ENCODE measurements around the gene ENOX1. TPM values are rescaled to one million over a fixed set of nuclear protein-coding genes. Genes with fewer than 3 reads are reported as not detected.

ENOX1 gene
- total and polyA plus RNA-seq, 2 of the 13 experiments (the other 11 are each of a cell fraction or from before 2014, with no cell fraction given) = not detected

DNA sequence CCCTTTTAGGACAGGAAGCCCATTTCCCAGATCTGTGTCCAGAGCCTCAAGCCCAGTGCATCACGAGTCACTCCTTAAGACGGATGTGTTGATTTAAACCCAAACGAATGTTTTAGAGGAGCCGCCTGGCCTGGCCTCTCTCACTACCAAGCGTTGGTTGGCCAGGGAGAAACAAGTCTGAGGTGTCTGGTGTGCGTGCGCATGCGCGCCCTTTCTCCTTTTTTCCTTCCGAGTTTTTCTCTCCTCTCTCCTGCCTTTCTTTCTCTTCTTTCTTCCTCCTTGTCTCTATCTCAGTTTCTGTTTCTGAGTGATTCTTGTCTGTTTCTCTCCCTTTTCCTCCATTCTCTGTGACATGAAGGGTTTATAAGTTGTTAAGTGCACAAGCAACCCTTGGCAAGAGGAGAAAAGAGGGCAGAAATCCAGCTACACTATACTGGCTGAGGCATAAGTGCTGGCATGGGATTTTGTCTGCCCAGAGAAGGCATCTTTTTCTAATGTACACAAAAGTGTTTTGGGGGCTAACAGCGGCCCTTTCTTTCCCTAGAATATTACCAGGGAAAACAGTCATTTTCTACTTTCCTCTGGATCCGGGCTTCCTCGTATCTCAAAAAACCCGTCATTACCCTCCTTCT lies 592.9 kb downstream of the ENOX1 start:
- CTCF ChIA-PET (ENCODE audit: low intra/inter-chr PET ratio, low total read pairs) = no interaction called here
- intact Hi-C loops (cut with micrococcal nuclease; ENCODE audit: unreplicated experiment) = no loop called here
- Histone ChIP-seq H3K79me2 (ENCODE audit: insufficient read depth, low read length) (no peaks in the 10 kb centered on the region), H3K4me2 (ENCODE audit: low read depth, low read length) (no peak overlapping the region), H3K27me3 (ENCODE audit: control insufficient read depth in 1 of 2, insufficient read depth in 2 of 2, low read length in 2 of 2) (no peaks in the 10 kb centered on the region; a peak in 1 of 5 replicates), H3K9ac (ENCODE audit: insufficient read depth, low read depth, low read length) (no peak overlapping the region), H3K4me1 (ENCODE audit: insufficient read depth, low read length) (no peaks in the 10 kb centered on the region), H3K4me3 (replicated peaks in 1 of 3; ENCODE audit: insufficient read depth in 1 of 3, low read depth in 2 of 3, low read length in 3 of 3) (no peak overlapping the region), H3K9me3 (ENCODE audit: low read length) (no peaks in the 10 kb centered on the region), H3K27ac (ENCODE audit: extremely low read length, insufficient read depth, low read length) (no peak overlapping the region), H4K20me1 (ENCODE audit: insufficient read depth, low read length) (no peaks in the 10 kb centered on the region), H3K36me3 (replicated peaks in 1 of 2; ENCODE audit: control insufficient read depth in 1 of 2, insufficient read depth in 2 of 2, low read length in 2 of 2) (no peaks in the 10 kb centered on the region), H2AFZ (ENCODE audit: low read length) (no peak overlapping the region)
- FAIRE-seq (no peak), ATAC-seq (no peak), DNase-seq (ENCODE audit: low spot score) (no peak)
- POLR2A ChIA-PET = no interaction called here
- 60% methylated on average over 13 of the region's 14 CpGs for WGBS (ENCODE audit: low lambda C conversion rate)
- BruUV-seq (replicated peaks) = no TSS peak
- in situ Hi-C loops (cut with HindIII; ENCODE audit: extremely low pct_ligation_motif_present, low pct_unique_long_range_greater_than_20kb) = no loop called here
- TF ChIP-seq, protein P1, sequence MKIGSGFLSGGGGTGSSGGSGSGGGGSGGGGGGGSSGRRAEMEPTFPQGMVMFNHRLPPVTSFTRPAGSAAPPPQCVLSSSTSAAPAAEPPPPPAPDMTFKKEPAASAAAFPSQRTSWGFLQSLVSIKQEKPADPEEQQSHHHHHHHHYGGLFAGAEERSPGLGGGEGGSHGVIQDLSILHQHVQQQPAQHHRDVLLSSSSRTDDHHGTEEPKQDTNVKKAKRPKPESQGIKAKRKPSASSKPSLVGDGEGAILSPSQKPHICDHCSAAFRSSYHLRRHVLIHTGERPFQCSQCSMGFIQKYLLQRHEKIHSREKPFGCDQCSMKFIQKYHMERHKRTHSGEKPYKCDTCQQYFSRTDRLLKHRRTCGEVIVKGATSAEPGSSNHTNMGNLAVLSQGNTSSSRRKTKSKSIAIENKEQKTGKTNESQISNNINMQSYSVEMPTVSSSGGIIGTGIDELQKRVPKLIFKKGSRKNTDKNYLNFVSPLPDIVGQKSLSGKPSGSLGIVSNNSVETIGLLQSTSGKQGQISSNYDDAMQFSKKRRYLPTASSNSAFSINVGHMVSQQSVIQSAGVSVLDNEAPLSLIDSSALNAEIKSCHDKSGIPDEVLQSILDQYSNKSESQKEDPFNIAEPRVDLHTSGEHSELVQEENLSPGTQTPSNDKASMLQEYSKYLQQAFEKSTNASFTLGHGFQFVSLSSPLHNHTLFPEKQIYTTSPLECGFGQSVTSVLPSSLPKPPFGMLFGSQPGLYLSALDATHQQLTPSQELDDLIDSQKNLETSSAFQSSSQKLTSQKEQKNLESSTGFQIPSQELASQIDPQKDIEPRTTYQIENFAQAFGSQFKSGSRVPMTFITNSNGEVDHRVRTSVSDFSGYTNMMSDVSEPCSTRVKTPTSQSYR (CRISPR knock-in tag; IDR thresholded peaks at IDR 0.05; ENCODE audit: borderline replicate concordance) = no peak
- TF ChIP-seq GATAD1 (CRISPR knock-in tag; IDR thresholded peaks at IDR 0.05) = no peak
- TF ChIP-seq, protein P2, sequence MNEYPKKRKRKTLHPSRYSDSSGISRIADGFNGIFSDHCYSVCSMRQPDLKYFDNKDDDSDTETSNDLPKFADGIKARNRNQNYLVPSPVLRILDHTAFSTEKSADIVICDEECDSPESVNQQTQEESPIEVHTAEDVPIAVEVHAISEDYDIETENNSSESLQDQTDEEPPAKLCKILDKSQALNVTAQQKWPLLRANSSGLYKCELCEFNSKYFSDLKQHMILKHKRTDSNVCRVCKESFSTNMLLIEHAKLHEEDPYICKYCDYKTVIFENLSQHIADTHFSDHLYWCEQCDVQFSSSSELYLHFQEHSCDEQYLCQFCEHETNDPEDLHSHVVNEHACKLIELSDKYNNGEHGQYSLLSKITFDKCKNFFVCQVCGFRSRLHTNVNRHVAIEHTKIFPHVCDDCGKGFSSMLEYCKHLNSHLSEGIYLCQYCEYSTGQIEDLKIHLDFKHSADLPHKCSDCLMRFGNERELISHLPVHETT (CRISPR knock-in tag; conservative IDR thresholded peaks at IDR 0.05) = no peak
- TF ChIP-seq ZKSCAN5 (CRISPR knock-in tag; IDR thresholded peaks at IDR 0.05) = no peak
- TF ChIP-seq HHEX (CRISPR knock-in tag; IDR thresholded peaks at IDR 0.05) = no peak
- TF ChIP-seq, protein P3, sequence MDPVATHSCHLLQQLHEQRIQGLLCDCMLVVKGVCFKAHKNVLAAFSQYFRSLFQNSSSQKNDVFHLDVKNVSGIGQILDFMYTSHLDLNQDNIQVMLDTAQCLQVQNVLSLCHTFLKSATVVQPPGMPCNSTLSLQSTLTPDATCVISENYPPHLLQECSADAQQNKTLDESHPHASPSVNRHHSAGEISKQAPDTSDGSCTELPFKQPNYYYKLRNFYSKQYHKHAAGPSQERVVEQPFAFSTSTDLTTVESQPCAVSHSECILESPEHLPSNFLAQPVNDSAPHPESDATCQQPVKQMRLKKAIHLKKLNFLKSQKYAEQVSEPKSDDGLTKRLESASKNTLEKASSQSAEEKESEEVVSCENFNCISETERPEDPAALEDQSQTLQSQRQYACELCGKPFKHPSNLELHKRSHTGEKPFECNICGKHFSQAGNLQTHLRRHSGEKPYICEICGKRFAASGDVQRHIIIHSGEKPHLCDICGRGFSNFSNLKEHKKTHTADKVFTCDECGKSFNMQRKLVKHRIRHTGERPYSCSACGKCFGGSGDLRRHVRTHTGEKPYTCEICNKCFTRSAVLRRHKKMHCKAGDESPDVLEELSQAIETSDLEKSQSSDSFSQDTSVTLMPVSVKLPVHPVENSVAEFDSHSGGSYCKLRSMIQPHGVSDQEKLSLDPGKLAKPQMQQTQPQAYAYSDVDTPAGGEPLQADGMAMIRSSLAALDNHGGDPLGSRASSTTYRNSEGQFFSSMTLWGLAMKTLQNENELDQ (CRISPR knock-in tag; IDR thresholded peaks at IDR 0.05; ENCODE audit: borderline replicate concordance) = no peak
- TF ChIP-seq, protein P4, sequence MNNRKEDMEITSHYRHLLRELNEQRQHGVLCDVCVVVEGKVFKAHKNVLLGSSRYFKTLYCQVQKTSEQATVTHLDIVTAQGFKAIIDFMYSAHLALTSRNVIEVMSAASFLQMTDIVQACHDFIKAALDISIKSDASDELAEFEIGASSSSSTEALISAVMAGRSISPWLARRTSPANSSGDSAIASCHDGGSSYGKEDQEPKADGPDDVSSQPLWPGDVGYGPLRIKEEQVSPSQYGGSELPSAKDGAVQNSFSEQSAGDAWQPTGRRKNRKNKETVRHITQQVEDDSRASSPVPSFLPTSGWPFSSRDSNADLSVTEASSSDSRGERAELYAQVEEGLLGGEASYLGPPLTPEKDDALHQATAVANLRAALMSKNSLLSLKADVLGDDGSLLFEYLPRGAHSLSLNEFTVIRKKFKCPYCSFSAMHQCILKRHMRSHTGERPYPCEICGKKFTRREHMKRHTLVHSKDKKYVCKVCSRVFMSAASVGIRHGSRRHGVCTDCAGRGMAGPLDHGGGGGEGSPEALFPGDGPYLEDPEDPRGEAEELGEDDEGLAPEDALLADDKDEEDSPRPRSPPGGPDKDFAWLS (CRISPR knock-in tag; IDR thresholded peaks at IDR 0.05; ENCODE audit: borderline replicate concordance) = no peak
- TF ChIP-seq, protein P5, sequence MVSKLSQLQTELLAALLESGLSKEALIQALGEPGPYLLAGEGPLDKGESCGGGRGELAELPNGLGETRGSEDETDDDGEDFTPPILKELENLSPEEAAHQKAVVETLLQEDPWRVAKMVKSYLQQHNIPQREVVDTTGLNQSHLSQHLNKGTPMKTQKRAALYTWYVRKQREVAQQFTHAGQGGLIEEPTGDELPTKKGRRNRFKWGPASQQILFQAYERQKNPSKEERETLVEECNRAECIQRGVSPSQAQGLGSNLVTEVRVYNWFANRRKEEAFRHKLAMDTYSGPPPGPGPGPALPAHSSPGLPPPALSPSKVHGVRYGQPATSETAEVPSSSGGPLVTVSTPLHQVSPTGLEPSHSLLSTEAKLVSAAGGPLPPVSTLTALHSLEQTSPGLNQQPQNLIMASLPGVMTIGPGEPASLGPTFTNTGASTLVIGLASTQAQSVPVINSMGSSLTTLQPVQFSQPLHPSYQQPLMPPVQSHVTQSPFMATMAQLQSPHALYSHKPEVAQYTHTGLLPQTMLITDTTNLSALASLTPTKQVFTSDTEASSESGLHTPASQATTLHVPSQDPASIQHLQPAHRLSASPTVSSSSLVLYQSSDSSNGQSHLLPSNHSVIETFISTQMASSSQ (IDR thresholded peaks at IDR 0.05; ENCODE audit: low read depth) = no peak
- TF ChIP-seq, protein P5 (CRISPR knock-in tag; IDR thresholded peaks at IDR 0.05; ENCODE audit: borderline replicate concordance) = no peak
- TF ChIP-seq PITX1 (CRISPR knock-in tag; IDR thresholded peaks at IDR 0.05) = no peak
- no peak for TF ChIP-seq NR2F1 (CRISPR knock-in tag; IDR thresholded peaks at IDR 0.05)

Data from HepG2 (cell line).